HG02798 (cell line): Measurements from ENCODE around the gene ALPP.

Experiments
- ATAC-seq: cut with Tn5 transposase; IDR thresholded peaks from one replicate; pipeline ENCODE4 v1.9.1; 2021; ENCODE audit warnings: mild to moderate bottlenecking; ENCODE audit not compliant: unreplicated experiment, poor library complexity

Gene ALPP

GRCh38 chr2:232340171-232340935, 38.2 kb upstream of the ALPP start:
- ATAC-seq: no peak

GRCh38 chr2:232341061-232341738, 37.4 kb upstream of the ALPP start:
- ATAC-seq: no peak

GRCh38 chr2:232341739-232342126, 36.8 kb upstream of the ALPP start:
- no peak for ATAC-seq

- ATAC-seq: no peak
These were observed 35.7 kb upstream of the ALPP start for GRCh38 chr2:232342635-232343565.

GRCh38 chr2:232343821-232344220, 34.7 kb upstream of the ALPP start:
- ATAC-seq: no peak

- no peak for ATAC-seq
These were observed 33.3 kb upstream of the ALPP start for GRCh38 chr2:232345251-232345650.

- no peak for ATAC-seq
These were observed 31.2 kb upstream of the ALPP start for GRCh38 chr2:232347369-232347768.

GRCh38 chr2:232348936-232349335, 29.6 kb upstream of the ALPP start:
- no peak for ATAC-seq

GRCh38 chr2:232349546-232349945, 29.0 kb upstream of the ALPP start:
- no peak for ATAC-seq

GRCh38 chr2:232349946-232350635, 28.5 kb upstream of the ALPP start:
- ATAC-seq: no peak

GRCh38 chr2:232350804-232351685, 27.5 kb upstream of the ALPP start:
- no peak for ATAC-seq

GRCh38 chr2:232351686-232352510, 26.7 kb upstream of the ALPP start:
- ATAC-seq: no peak

- ATAC-seq: no peak
These were observed 25.9 kb upstream of the ALPP start for GRCh38 chr2:232352511-232353091.

GRCh38 chr2:232353096-232353495, 25.5 kb upstream of the ALPP start:
- no peak for ATAC-seq

GRCh38 chr2:232353660-232354059, 24.9 kb upstream of the ALPP start:
- ATAC-seq: no peak

- no peak for ATAC-seq
These were observed 24.5 kb upstream of the ALPP start for GRCh38 chr2:232354069-232354468.

- ATAC-seq: no peak
These were observed 16.9 kb upstream of the ALPP start for GRCh38 chr2:232361646-232362045.
